Tibial artery (tissue), 4 donors: Measurements from ENCODE around the gene ITSN1.
A peak's percentile ranks its signal among the peaks of the same experiment; 100 is the strongest.

Source experiments
- DNase-seq, 2 donors: peaks; one replicate each; pipeline ENCODE4 v3.0.0-alpha.2; 2019
- H3K27ac ChIP-seq, 2 donors: fragments of 200-600 bp; sonication (generic) in 1 of 2; 1 replicate in 1 of 2; 2 replicates in 1 of 2; pipeline ENCODE4 v1.5.1; 2018 to 2019; ENCODE audit warnings: mild to moderate bottlenecking in 1 of 2
- H3K27me3 ChIP-seq, 2 donors: fragments of 200-600 bp; sonication (generic) in 1 of 2; one replicate each; pipeline versions ENCODE4 v1.5.1 to v1.6.0; 2016 to 2019
- H3K36me3 ChIP-seq, 3 donors: fragments of 200-600 bp; sonication (generic) in 2 of 3; one replicate each; pipeline ENCODE4 v1.5.1; 2016 to 2019; ENCODE audit warnings: mild to moderate bottlenecking in 2 of 3
- H3K4me1 ChIP-seq, 4 donors: fragments of 200-600 bp; sonication (generic) in 2 of 4; 1 replicate in 3 of 4; 2 replicates in 1 of 4; pipeline ENCODE4 v1.5.1; 2016 to 2019
- H3K4me3 ChIP-seq, 2 donors: fragments of 200-600 bp; sonication (generic) in 1 of 2; 1 replicate in 1 of 2; 2 replicates in 1 of 2; pipeline ENCODE4 v1.5.1; 2018 to 2019; ENCODE audit warnings: mild to moderate bottlenecking in 2 of 2
- H3K9me3 ChIP-seq, 3 donors: fragments of 200-600 bp; sonication (generic) in 1 of 3; one replicate each; pipeline ENCODE4 v1.5.1; 2016 to 2019
- intact Hi-C: fragments of 100-400 bp; cut with DNase I; formaldehyde crosslinking; loops from one replicate; pipeline ENCODE4 v1.15.0; 2023; ENCODE audit warnings: low total_unique reads
- TF ChIP-seq, protein P1 (sequence below), 2 experiments: fragments of 200-600 bp in 1 of 2; fragments of 450-650 bp in 1 of 2; IDR thresholded peaks; one replicate each; pipeline ENCODE4 v1.5.1; 2017 to 2019; ENCODE audit warnings: antibody characterized with exemption in 2 of 2, mild to moderate bottlenecking in 1 of 2, moderate library complexity in 1 of 2

Gene ITSN1

DNA sequence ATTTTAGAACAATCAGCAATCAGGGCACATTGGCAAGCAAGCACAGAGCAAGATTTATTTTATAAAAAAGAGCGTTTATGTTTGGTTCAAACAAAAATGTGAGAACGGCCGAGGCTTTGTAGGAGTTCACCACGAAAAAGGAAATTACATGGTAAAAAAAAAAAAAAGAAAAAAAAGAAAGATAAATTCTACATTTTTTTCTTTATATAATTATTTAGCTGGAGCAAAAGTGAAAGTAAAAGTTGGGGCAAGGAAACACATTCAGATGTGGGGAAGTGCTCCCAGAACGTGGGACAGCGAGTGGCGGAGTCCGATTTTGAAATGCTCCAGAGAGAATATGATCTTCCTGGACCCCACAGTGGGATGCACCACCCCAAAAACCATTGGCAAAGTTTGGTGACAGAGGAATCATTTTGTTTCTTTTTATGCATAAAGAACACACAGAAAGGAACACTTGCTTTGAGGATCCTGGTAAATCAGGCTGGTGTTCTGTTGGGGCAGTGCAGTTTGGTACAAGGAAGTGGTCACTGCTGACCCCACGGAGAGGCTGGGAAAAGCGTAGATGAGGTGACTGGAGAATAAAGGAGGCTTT is 289.6 kb downstream of the ITSN1 start:
- TF ChIP-seq, protein P1, sequence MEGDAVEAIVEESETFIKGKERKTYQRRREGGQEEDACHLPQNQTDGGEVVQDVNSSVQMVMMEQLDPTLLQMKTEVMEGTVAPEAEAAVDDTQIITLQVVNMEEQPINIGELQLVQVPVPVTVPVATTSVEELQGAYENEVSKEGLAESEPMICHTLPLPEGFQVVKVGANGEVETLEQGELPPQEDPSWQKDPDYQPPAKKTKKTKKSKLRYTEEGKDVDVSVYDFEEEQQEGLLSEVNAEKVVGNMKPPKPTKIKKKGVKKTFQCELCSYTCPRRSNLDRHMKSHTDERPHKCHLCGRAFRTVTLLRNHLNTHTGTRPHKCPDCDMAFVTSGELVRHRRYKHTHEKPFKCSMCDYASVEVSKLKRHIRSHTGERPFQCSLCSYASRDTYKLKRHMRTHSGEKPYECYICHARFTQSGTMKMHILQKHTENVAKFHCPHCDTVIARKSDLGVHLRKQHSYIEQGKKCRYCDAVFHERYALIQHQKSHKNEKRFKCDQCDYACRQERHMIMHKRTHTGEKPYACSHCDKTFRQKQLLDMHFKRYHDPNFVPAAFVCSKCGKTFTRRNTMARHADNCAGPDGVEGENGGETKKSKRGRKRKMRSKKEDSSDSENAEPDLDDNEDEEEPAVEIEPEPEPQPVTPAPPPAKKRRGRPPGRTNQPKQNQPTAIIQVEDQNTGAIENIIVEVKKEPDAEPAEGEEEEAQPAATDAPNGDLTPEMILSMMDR (IDR thresholded peaks at IDR 0.05) = no peak
- no peaks in the 10 kb centered on the region for H3K27me3 ChIP-seq
- no peaks in the 10 kb centered on the region for H3K9me3 ChIP-seq
- H3K4me1 ChIP-seq = peaks cover 0 to 21% (median 9%) of the 10 kb centered on the region in 4 donors
- H3K36me3 ChIP-seq = no peaks in the 10 kb centered on the region
- intact Hi-C loops = no loop called here
- peak overlapping the region; percentile 49 to 56 for H3K4me3 ChIP-seq
- peak overlapping the region; percentile 26 to 47 for H3K27ac ChIP-seq
- no peak for DNase-seq

DNA sequence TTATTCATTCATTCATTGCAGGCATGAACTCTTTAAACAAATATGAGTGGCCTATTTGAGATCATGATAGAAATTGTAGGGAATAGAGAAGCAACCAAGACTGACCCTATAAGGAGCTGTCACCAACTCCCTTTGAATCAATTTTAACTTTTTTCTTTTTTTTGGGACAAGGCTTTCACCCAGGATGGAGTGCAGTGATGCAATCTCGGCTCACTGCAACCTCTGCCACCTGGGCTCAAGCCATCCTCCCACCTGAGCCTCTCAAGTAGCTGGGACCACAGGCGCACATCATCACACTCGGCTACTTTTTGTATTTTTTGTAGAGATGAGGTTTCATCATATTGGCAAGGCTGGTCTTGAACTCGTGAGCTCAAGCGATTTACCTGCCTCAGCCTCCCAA is 290.4 kb downstream of the ITSN1 start:
- intact Hi-C loops = no loop called here
- TF ChIP-seq, protein P1 (IDR thresholded peaks at IDR 0.05) = no peak
- H3K27ac ChIP-seq = peak overlapping the region in 1 of 2 donors; percentile 47
- peak overlapping the region in 1 of 2 donors; percentile 49 for H3K4me3 ChIP-seq
- no peaks in the 10 kb centered on the region for H3K27me3 ChIP-seq
- no peaks in the 10 kb centered on the region for H3K9me3 ChIP-seq
- H3K36me3 ChIP-seq = no peaks in the 10 kb centered on the region
- peaks cover 0 to 21% (median 9%) of the 10 kb centered on the region in 4 donors for H3K4me1 ChIP-seq
- DNase-seq = no peak

DNA sequence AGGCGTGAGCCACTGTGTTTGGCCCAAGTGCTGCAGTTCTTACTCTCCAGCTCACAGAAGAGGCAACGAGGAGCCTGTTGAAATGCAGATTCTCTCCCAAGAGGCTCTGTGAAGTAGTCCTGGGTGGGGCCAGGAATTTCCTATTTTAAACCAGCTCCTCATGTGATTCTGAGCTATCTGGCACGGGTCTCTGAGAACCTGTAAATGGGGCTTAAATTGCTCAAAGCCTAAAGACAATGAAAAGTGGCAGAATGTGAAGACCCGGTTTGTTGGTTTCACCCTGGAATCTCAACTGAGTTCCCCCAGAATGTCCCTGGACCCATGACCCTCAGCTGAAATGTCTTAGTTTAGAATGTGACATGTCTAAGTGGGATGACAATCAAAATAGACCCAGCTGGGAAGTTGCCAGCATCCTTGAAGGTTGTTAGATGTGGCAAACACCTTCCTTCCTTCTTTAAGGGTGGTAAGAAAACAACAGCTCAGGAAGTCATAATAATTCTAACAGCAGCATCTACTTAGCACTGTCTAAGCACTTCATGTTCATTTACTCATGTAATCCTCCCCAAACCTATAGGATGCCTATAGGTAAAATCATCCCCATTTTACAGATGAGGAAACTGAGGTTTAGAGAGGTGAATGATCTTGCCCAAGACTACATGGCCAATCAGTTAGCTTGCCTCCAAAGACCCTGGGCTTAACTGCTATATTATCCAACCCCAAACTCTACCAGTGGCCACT is 294.2 kb downstream of the ITSN1 start:
- H3K4me3 ChIP-seq = no peak overlapping the region
- no peaks in the 10 kb centered on the region for H3K9me3 ChIP-seq
- H3K27me3 ChIP-seq = no peaks in the 10 kb centered on the region
- H3K4me1 ChIP-seq = peaks cover 0 to 20% (median 9%) of the 10 kb centered on the region in 4 donors
- no peaks in the 10 kb centered on the region for H3K36me3 ChIP-seq
- intact Hi-C loops = no loop called here
- TF ChIP-seq, protein P1 (IDR thresholded peaks at IDR 0.05) = no peak
- H3K27ac ChIP-seq = no peak overlapping the region
- peak in 1 of 2 donors; percentile 60 for DNase-seq

DNA sequence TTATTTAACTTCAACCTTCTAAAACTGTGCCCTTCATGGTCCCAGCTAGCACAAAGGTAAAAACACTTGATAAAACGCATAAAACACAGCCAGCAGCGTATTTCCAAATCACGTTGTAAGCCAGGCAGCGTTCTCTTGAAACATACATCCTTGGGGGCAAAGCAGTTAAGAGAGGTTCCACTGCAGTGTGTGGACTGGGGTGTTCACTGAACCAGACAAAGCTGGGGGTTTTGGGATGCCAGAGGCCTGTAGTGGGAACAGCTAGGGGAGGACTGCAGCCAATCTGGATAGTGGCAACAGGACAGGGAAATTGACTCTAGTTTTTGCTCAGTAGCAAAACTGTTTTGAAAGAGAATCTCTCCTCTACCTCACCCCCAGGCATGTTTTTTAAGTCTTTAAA is 294.8 kb downstream of the ITSN1 start:
- intact Hi-C loops = no loop called here
- H3K36me3 ChIP-seq = no peaks in the 10 kb centered on the region
- no peak overlapping the region for H3K27ac ChIP-seq

GRCh38 chr21:33937931-33938339 is 295.6 kb downstream of the ITSN1 start:
- Histone ChIP-seq H3K27me3 (no peaks in the 10 kb centered on the region), H3K36me3 (no peaks in the 10 kb centered on the region), H3K4me3 (no peak overlapping the region), H3K9me3 (no peaks in the 10 kb centered on the region), H3K27ac (no peak overlapping the region), H3K4me1 (peaks cover 0 to 10% (median under 1%) of the 10 kb centered on the region in 4 donors)
- intact Hi-C loops = no loop called here
- TF ChIP-seq, protein P1 (IDR thresholded peaks at IDR 0.05) = no peak
- no peak for DNase-seq

More for the DNA sequence above, 294.8 kb downstream of the ITSN1 start:
- Histone ChIP-seq H3K4me1 (peaks cover 0 to 18% (median 6%) of the 10 kb centered on the region in 4 donors), H3K4me3 (no peak overlapping the region), H3K27me3 (no peaks in the 10 kb centered on the region), H3K9me3 (no peaks in the 10 kb centered on the region)
- DNase-seq = no peak
- TF ChIP-seq, protein P1 (IDR thresholded peaks at IDR 0.05) = no peak
